HUES64 (cell line): Measurements from ENCODE around the gene NR5A1.

Experiments used
- H3K27ac ChIP-seq: 2 replicates; pipeline ENCODE4 v1.7.0; 2013; ENCODE audit warnings: low read depth, low read length, inconsistent platforms
- H3K27me3 ChIP-seq: 2 replicates; pipeline ENCODE4 v1.6.1; 2013; ENCODE audit warnings: mild to moderate bottlenecking, low read length; ENCODE audit not compliant: insufficient read depth
- H3K36me3 ChIP-seq: 2 replicates; pipeline ENCODE4 v1.6.1; 2013; ENCODE audit warnings: mild to moderate bottlenecking, low read length; ENCODE audit not compliant: insufficient read depth
- H3K4me1 ChIP-seq: 2 replicates; pipeline ENCODE4 v1.6.1; 2013; ENCODE audit warnings: mild to moderate bottlenecking, low read length, moderate library complexity; ENCODE audit not compliant: insufficient read depth
- H3K4me3 ChIP-seq: 2 replicates; pipeline ENCODE4 v1.5.1; 2013; ENCODE audit warnings: mild to moderate bottlenecking, low read length, moderate library complexity
- H3K9ac ChIP-seq: 2 replicates; pipeline ENCODE4 v1.6.1; 2013; ENCODE audit warnings: mild to moderate bottlenecking, low read depth, low read length
- H3K9me3 ChIP-seq: 2 replicates; pipeline ENCODE4 v1.6.1; 2013; ENCODE audit warnings: low read depth, low read length; ENCODE audit not compliant: insufficient read depth
- WGBS: fragments of 150-250, 120-280 bp; methylation state at CpG from one replicate; pipeline ENCODE4 v1.1.7; 2013; ENCODE audit warnings: missing lambda C conversion rate; 5-methylcytosine and 5-hydroxymethylcytosine counted together

NR5A1 gene

DNA sequence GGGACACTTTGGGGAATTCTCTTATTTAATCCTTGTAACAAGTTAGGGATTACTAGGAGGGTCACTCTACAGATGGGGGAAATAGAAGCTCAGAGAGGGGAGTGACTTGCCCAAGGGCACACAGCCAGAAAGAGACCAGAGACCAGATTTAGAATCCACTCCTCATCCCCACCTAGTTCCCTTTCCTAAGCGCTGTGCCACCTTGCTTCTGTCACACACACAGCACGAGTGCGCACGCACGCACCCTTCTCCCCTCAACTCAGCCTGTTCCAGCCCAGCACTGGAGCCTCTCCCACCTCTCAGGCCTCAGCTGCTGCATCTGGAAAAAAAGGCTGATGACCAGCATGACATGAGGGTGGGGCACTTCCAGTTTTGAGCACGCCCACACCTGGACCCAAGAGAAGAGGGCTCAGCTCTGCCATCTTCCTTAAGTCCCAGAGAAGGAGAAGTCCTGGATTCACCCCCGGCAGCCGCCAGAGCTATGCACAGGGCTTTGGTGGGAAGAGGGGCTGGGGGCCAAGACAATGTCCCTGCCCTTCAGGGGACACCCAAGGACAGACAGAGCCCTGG is 18.5 kb downstream of the NR5A1 start:
- Histone ChIP-seq H3K27me3 (no peaks in the 10 kb centered on the region; the same call in 1 of the 2 replicates), H3K4me1 (peaks cover 9% of the 10 kb centered on the region), H3K27ac (no peak overlapping the region), H3K9ac (no peak overlapping the region), H3K36me3 (no peaks in the 10 kb centered on the region), H3K9me3 (no peaks in the 10 kb centered on the region), H3K4me3 (no peak overlapping the region)
- WGBS: 94% methylated on average over 8 of the region's 8 CpGs

GRCh38 chr9:124487260-124488182 is 19.7 kb downstream of the NR5A1 start:
- Histone ChIP-seq H3K9ac (no peak overlapping the region), H3K27me3 (no peaks in the 10 kb centered on the region; the same call in 1 of the 2 replicates), H3K4me1 (peaks cover 9% of the 10 kb centered on the region), H3K36me3 (no peaks in the 10 kb centered on the region), H3K9me3 (no peaks in the 10 kb centered on the region), H3K27ac (no peak overlapping the region), H3K4me3 (no peak overlapping the region)
- 82% methylated on average over 40 of the region's 40 CpGs for WGBS

DNA sequence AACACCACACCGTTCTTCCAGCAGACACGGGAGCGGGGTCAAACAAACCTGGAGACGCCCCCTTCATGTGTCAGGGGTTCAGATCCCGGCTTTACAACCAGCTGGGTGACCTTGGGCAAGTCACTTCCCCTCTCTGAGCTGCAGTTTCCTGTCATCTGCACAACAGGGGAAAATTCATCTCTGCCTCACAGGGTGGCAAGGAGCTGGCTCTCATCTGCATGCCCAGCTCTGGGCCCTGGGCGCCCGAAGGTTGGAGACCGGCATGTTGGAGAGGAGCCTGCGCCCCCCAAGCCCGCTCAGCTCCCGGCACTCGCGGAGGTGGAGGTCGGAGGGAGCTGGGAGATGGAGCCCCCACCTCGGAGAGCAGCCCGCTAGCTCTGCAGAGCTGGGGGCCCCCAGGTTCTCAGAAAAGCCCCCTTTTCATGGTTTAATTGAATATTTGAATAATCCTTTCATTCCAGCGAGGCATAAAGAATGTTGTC is 20.4 kb downstream of the NR5A1 start:
- no peak overlapping the region for H3K4me3 ChIP-seq
- no peak overlapping the region for H3K9ac ChIP-seq
- H3K36me3 ChIP-seq: no peaks in the 10 kb centered on the region
- peaks cover 14% of the 10 kb centered on the region for H3K4me1 ChIP-seq
- H3K9me3 ChIP-seq: no peaks in the 10 kb centered on the region
- 89% methylated on average over 17 of the region's 17 CpGs for WGBS
- no peak overlapping the region for H3K27ac ChIP-seq
- peaks cover 6% of the 10 kb centered on the region for H3K27me3 ChIP-seq

DNA sequence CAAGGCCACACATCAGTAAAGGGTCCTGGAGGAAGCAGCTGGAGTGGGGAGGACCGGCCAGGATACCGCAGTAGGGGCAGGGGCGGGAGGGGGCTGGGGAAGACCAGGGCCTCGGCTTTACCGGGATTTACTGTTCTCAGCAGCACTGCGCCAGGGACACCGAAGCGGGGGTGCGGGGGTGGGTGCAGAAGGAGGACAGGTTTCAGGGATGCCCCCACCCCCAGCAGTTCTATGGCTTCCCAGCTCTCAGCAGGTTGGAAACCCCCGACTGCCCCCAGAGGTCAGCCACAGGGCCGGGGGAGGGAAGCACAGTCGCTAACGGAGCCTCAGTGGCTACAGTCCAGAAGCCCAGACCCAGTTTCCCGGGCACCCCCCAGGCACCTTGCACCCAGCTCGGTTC is 21.3 kb downstream of the NR5A1 start:
- Histone ChIP-seq H3K4me3 (no peak overlapping the region), H3K9ac (no peak overlapping the region), H3K27me3 (peaks cover 12% of the 10 kb centered on the region), H3K27ac (no peak overlapping the region), H3K36me3 (no peaks in the 10 kb centered on the region), H3K9me3 (no peaks in the 10 kb centered on the region), H3K4me1 (peaks cover 15% of the 10 kb centered on the region)
- 80% methylated on average over 15 of the region's 15 CpGs for WGBS

DNA sequence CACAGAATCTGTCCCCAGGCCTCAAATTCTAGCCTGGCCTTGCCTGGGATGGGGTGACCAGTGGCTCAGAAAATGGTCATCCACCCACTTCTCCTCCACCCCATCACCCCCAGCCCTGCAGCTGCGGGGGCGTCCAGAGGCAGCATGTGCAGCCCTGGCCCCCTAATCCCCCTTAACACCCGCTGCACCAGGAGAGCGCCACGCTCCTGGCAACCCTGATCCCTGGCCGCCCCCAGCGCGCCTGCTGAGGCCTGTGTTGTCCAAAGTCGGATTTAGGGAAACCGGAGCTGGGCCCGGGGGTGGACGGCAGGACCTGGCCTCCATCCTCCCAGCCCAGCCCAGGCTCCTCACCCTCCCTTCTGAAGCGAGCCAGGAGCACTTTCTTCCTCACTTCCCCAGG is 22.0 kb downstream of the NR5A1 start:
- Histone ChIP-seq H3K9me3 (no peaks in the 10 kb centered on the region), H3K4me1 (peaks cover 15% of the 10 kb centered on the region), H3K4me3 (no peak overlapping the region), H3K36me3 (no peaks in the 10 kb centered on the region), H3K27me3 (peaks cover 14% of the 10 kb centered on the region), H3K9ac (no peak overlapping the region), H3K27ac (no peak overlapping the region)
- WGBS: 84% methylated on average over 12 of the region's 13 CpGs

GRCh38 chr9:124483481-124483880 is 23.7 kb downstream of the NR5A1 start:
- WGBS: 91% methylated on average over 9 of the region's 9 CpGs
- Histone ChIP-seq H3K36me3 (no peaks in the 10 kb centered on the region), H3K9ac (no peak overlapping the region), H3K9me3 (no peaks in the 10 kb centered on the region), H3K27ac (no peak overlapping the region), H3K27me3 (peaks cover 31% of the 10 kb centered on the region), H3K4me1 (peaks cover 15% of the 10 kb centered on the region), H3K4me3 (no peak overlapping the region)

DNA sequence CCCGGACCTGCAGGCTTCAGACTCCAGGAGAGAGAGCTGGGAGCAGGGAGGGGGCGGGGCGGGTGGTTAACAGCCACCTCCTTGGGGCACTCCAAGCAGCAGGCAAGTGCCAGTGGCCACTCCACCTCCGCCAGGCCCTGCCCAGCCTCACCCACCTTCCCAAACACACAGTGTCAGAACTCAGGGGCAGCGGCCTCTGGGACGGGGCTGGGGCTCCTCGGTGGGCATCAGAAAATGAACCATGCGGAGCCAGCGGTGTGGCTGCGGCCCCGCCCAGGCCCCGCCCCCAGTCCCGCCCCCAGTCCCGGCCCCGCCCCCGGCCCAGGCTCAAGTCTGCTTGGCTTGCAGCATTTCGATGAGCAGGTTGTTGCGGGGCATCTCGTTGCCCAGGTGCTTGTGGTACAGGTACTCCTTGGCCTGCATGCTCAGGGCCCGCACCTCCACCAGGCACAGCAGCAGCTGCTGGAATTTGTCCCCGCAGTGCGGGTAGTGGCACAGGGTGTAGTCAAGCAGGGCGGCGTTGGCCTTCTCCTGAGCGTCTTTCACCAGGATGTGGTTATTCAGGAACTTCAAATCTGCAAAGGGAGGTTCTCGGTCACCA is 24.7 kb downstream of the NR5A1 start:
- no peak overlapping the region for H3K9ac ChIP-seq
- H3K4me1 ChIP-seq: peaks cover 17% of the 10 kb centered on the region
- no peaks in the 10 kb centered on the region for H3K9me3 ChIP-seq
- WGBS: 33% methylated on average over 26 of the region's 26 CpGs
- H3K27ac ChIP-seq: no peak overlapping the region
- peak overlapping the region; percentile 49 for H3K4me3 ChIP-seq
- H3K36me3 ChIP-seq: no peaks in the 10 kb centered on the region
- peaks cover 38% of the 10 kb centered on the region for H3K27me3 ChIP-seq

GRCh38 chr9:124481115-124481514 is 26.1 kb downstream of the NR5A1 start:
- H3K9ac ChIP-seq: no peak overlapping the region
- WGBS: 89% methylated on average over 17 of the region's 17 CpGs
- peaks cover 10% of the 10 kb centered on the region for H3K4me1 ChIP-seq
- no peaks in the 10 kb centered on the region for H3K9me3 ChIP-seq
- no peak overlapping the region for H3K4me3 ChIP-seq
- no peak overlapping the region for H3K27ac ChIP-seq
- peaks cover 51% of the 10 kb centered on the region for H3K27me3 ChIP-seq
- no peaks in the 10 kb centered on the region for H3K36me3 ChIP-seq

GRCh38 chr9:124480621-124480981 is 26.6 kb downstream of the NR5A1 start:
- no peaks in the 10 kb centered on the region for H3K9me3 ChIP-seq
- H3K4me3 ChIP-seq: no peak overlapping the region
- 13% methylated on average over 7 of the region's 7 CpGs for WGBS
- H3K36me3 ChIP-seq: no peaks in the 10 kb centered on the region
- no peak overlapping the region for H3K9ac ChIP-seq
- no peak overlapping the region for H3K27ac ChIP-seq
- peaks cover 10% of the 10 kb centered on the region for H3K4me1 ChIP-seq
- H3K27me3 ChIP-seq: peaks cover 56% of the 10 kb centered on the region

- no peak overlapping the region for H3K4me3 ChIP-seq
- WGBS: 57% methylated on average over 6 of the region's 6 CpGs
Measured at GRCh38 chr9:124479947-124480620, 27.1 kb downstream of the NR5A1 start.

DNA sequence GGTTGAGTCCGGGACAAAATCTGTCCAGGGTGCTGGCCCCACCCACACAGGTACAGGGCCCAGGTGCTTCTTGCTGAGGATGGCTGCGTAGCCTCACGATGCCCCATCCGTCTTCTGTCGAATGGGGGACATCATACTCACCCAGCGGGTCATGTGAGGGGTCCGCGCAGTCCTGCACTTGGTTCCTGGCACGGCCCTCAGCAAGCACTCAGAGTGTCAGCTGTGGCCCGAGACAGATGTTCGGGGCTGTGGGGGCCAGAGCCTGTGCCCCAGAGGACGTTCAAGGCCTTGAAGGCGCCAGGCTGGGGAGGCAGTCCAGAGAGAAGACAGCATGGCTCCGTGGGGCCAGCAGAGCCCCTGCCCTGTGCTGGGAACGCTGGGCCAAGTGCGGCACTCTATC is 27.8 kb downstream of the NR5A1 start:
- Histone ChIP-seq H3K4me3 (no peak overlapping the region), H3K9ac (no peak overlapping the region), H3K9me3 (no peaks in the 10 kb centered on the region), H3K27me3 (peaks cover 57% of the 10 kb centered on the region), H3K4me1 (peaks cover 10% of the 10 kb centered on the region), H3K27ac (no peak overlapping the region), H3K36me3 (no peaks in the 10 kb centered on the region)
- 91% methylated on average over 16 of the region's 16 CpGs for WGBS

More at GRCh38 chr9:124479947-124480620, 27.1 kb downstream of the NR5A1 start:
- Histone ChIP-seq H3K4me1 (peaks cover 10% of the 10 kb centered on the region), H3K9ac (no peak overlapping the region), H3K27me3 (peaks cover 57% of the 10 kb centered on the region), H3K9me3 (no peaks in the 10 kb centered on the region), H3K27ac (no peak overlapping the region), H3K36me3 (no peaks in the 10 kb centered on the region)
